ENCODE measurements around the gene POGLUT2. TPM values are rescaled to one million over a fixed set of nuclear protein-coding genes. Genes with fewer than 3 reads are reported as not detected.

The POGLUT2 gene
- total RNA-seq, 1 donor from 2014 or later = 13.9 TPM

- H3K36me3 ChIP-seq (ENCODE audit: control insufficient read depth, insufficient read depth, low read length) = no peaks in the 10 kb centered on the region
- DNase-seq (ENCODE audit: low read depth) = no peak
- no peak for TF ChIP-seq CTCF (IDR thresholded peaks at IDR 0.05; ENCODE audit: insufficient read depth, low read length, poor library complexity, severe bottlenecking)
- H3K4me3 ChIP-seq (ENCODE audit: low read depth, low read length) = no peak overlapping the region
- no peaks in the 10 kb centered on the region for H3K27me3 ChIP-seq (ENCODE audit: control insufficient read depth, insufficient read depth, low read length)
Measured at GRCh38 chr13:102758842-102759241, 39.9 kb downstream of the POGLUT2 start.

GRCh38 chr13:102757006-102757405 lies 41.8 kb downstream of the POGLUT2 start:
- Histone ChIP-seq H3K36me3 (ENCODE audit: control insufficient read depth, insufficient read depth, low read length) (no peaks in the 10 kb centered on the region), H3K4me3 (ENCODE audit: low read depth, low read length) (no peak overlapping the region), H3K27me3 (ENCODE audit: control insufficient read depth, insufficient read depth, low read length) (no peaks in the 10 kb centered on the region)
- TF ChIP-seq CTCF (IDR thresholded peaks at IDR 0.05; ENCODE audit: insufficient read depth, low read length, poor library complexity, severe bottlenecking) = no peak
- no peak for DNase-seq (ENCODE audit: low read depth)

- H3K4me3 ChIP-seq (ENCODE audit: low read depth, low read length) = no peak overlapping the region
- DNase-seq (ENCODE audit: low read depth) = no peak
- H3K27me3 ChIP-seq (ENCODE audit: control insufficient read depth, insufficient read depth, low read length) = peaks cover 2% of the 10 kb centered on the region
- no peak for TF ChIP-seq CTCF (IDR thresholded peaks at IDR 0.05; ENCODE audit: insufficient read depth, low read length, poor library complexity, severe bottlenecking)
- H3K36me3 ChIP-seq (ENCODE audit: control insufficient read depth, insufficient read depth, low read length) = no peaks in the 10 kb centered on the region
Measured at GRCh38 chr13:102751886-102752285, 46.9 kb downstream of the POGLUT2 start.

GRCh38 chr13:102742506-102742905 lies 56.3 kb downstream of the POGLUT2 start:
- H3K36me3 ChIP-seq (ENCODE audit: control insufficient read depth, insufficient read depth, low read length) = no peaks in the 10 kb centered on the region
- DNase-seq (ENCODE audit: low read depth) = no peak
- H3K27me3 ChIP-seq (ENCODE audit: control insufficient read depth, insufficient read depth, low read length) = peaks cover 3% of the 10 kb centered on the region
- no peak for TF ChIP-seq CTCF (IDR thresholded peaks at IDR 0.05; ENCODE audit: insufficient read depth, low read length, poor library complexity, severe bottlenecking)
- no peak overlapping the region for H3K4me3 ChIP-seq (ENCODE audit: low read depth, low read length)

GRCh38 chr13:102742101-102742500 lies 56.7 kb downstream of the POGLUT2 start:
- DNase-seq (ENCODE audit: low read depth) = no peak
- no peaks in the 10 kb centered on the region for H3K36me3 ChIP-seq (ENCODE audit: control insufficient read depth, insufficient read depth, low read length)
- TF ChIP-seq CTCF (IDR thresholded peaks at IDR 0.05; ENCODE audit: insufficient read depth, low read length, poor library complexity, severe bottlenecking) = no peak
- no peak overlapping the region for H3K4me3 ChIP-seq (ENCODE audit: low read depth, low read length)
- H3K27me3 ChIP-seq (ENCODE audit: control insufficient read depth, insufficient read depth, low read length) = peaks cover 3% of the 10 kb centered on the region

Other genes with a start within 250 kb of the POGLUT2 start
- 46.8 and 51.4 TPM in 2 replicates for gene TPP2, start 202.0 kb downstream of the POGLUT2 start, total RNA-seq
- not detected in 2 replicates for gene METTL21C, start 103.9 kb downstream of the POGLUT2 start, total RNA-seq
- 9.3 and 18.6 TPM in 2 replicates for gene TEX30, start 25.2 kb downstream of the POGLUT2 start, total RNA-seq
- gene BIVM, start 143 bp upstream of the POGLUT2 start, total RNA-seq = 16.6 and 31.0 TPM in 2 replicates
- gene ERCC5, start 47.1 kb upstream of the POGLUT2 start, total RNA-seq = 30.1 and 39.4 TPM in 2 replicates